H1 (cell line): ENCODE measurements around the gene TPPP. TPM values are rescaled to one million over a fixed set of nuclear protein-coding genes. Genes with fewer than 3 reads are reported as not detected.

Source experiments
- CTCF ChIA-PET: fragments of 300-600 bp; sonication (Branson Sonifier 250); formaldehyde crosslinking; loops from one replicate; lab custom pipeline; 2021; ENCODE audit not compliant: partially characterized antibody; lab: Charles Lee
- POLR2A ChIA-PET: fragments of 300-600 bp; sonication (Branson Sonifier 250); formaldehyde crosslinking; loops from one replicate; lab custom pipeline; 2021; ENCODE audit warnings: inconsistent platforms; ENCODE audit not compliant: partially characterized antibody; lab: Charles Lee
- DNase-seq, 2 experiments: peaks; one replicate each; pipeline versions ENCODE4 v3.0.0 to v3.0.0-alpha.2; 2010 to 2022; ENCODE audit warnings: low spot score in 2 of 2, low read depth in 1 of 2, mixed read lengths in 1 of 2
- FAIRE-seq: peaks from 2 replicates; lab custom pipeline; 2011; peaks lifted over from hg19 to GRCh38; lab: Jason Lieb, UNC
- H2AFZ ChIP-seq: 2 replicates; pipeline ENCODE4 v1.8.1; 2012; ENCODE audit warnings: low read length, inconsistent platforms
- H2AK5ac ChIP-seq: 2 replicates; pipeline ENCODE4 v1.6.1; 2013; ENCODE audit warnings: low read depth, low read length
- H2BK120ac ChIP-seq: replicated peaks from 2 replicates; pipeline ENCODE3; 2013; ENCODE audit warnings: low read depth, low read length, inconsistent platforms
- H2BK12ac ChIP-seq: 2 replicates; pipeline ENCODE4 v1.6.1; 2013; ENCODE audit warnings: low read depth, low read length
- H2BK15ac ChIP-seq: 2 replicates; pipeline ENCODE4 v1.6.1; 2013; ENCODE audit warnings: low read length
- H2BK20ac ChIP-seq: 2 replicates; pipeline ENCODE4 v1.6.1; 2013; ENCODE audit warnings: low read length
- H2BK5ac ChIP-seq: 2 replicates; pipeline ENCODE4 v1.6.1; 2013; ENCODE audit warnings: low read depth, low read length
- H3K14ac ChIP-seq: 2 replicates; pipeline ENCODE4 v1.6.1; 2013; ENCODE audit warnings: inconsistent platforms; ENCODE audit not compliant: insufficient read length
- H3K18ac ChIP-seq: 2 replicates; pipeline ENCODE4 v1.6.1; 2013; ENCODE audit warnings: low read length; ENCODE audit errors: extremely low read depth
- H3K23ac ChIP-seq: 2 replicates; pipeline ENCODE4 v1.6.1; 2013; ENCODE audit warnings: inconsistent platforms; ENCODE audit not compliant: insufficient read length
- H3K23me2 ChIP-seq: 2 replicates; pipeline ENCODE4 v1.6.1; 2013; ENCODE audit warnings: low read depth, low read length
- H3K27ac ChIP-seq: 2 replicates; pipeline ENCODE4 v1.6.1; 2011; ENCODE audit warnings: low read depth, low read length, inconsistent platforms
- H3K27me3 ChIP-seq, 4 experiments: replicated peaks in 1 of 4; 1 replicate in 1 of 4; 2 replicates in 3 of 4; pipeline versions ENCODE4 v1.6.1 to v1.8.1; 2011 to 2013; ENCODE audit warnings: low read length in 3 of 4, mild to moderate bottlenecking in 3 of 4, inconsistent platforms in 2 of 4, mixed read lengths in 2 of 4, moderate library complexity in 1 of 4; ENCODE audit not compliant: control insufficient read depth in 3 of 4, insufficient read depth in 3 of 4; ENCODE audit errors: extremely low read depth in 1 of 4
- H3K36me3 ChIP-seq, 4 experiments: 2 replicates each; pipeline versions ENCODE4 v1.6.1 to v1.8.1; 2011 to 2013; ENCODE audit warnings: mild to moderate bottlenecking in 4 of 4, low read length in 3 of 4, moderate library complexity in 2 of 4, control low read depth in 1 of 4, inconsistent platforms in 1 of 4; ENCODE audit not compliant: insufficient read depth in 4 of 4, control insufficient read depth in 2 of 4
- H3K4ac ChIP-seq: replicated peaks from 2 replicates; pipeline ENCODE3; 2013; ENCODE audit warnings: low read length, low read depth, mixed read lengths, inconsistent platforms; ENCODE audit not compliant: insufficient read length
- H3K4me1 ChIP-seq, 4 experiments: replicated peaks in 1 of 4; 1 replicate in 1 of 4; 2 replicates in 3 of 4; pipeline versions ENCODE4 v1.6.1 to v1.8.1; 2011 to 2013; ENCODE audit warnings: low read length in 3 of 4, inconsistent platforms in 2 of 4, mixed read lengths in 1 of 4; ENCODE audit not compliant: insufficient read depth in 4 of 4, control insufficient read depth in 3 of 4
- H3K4me2 ChIP-seq, 2 experiments: 2 replicates each; pipeline versions ENCODE4 v1.6.1 to v1.8.1; 2011 to 2013; ENCODE audit warnings: low read depth in 2 of 2, low read length in 2 of 2, control low read depth in 1 of 2, inconsistent platforms in 1 of 2, mild to moderate bottlenecking in 1 of 2; ENCODE audit not compliant: insufficient read depth in 1 of 2
- H3K4me3 ChIP-seq, 4 experiments: fragments of 200-600, 300-600 bp in 1 of 4; sonication (generic), shearing (Covaris generic), sonication (Bioruptor Twin) in 1 of 4; 2 replicates each; pipeline versions ENCODE4 v1.5.1 to v1.8.1; 2011 to 2016; ENCODE audit warnings: low read length in 4 of 4, low read depth in 3 of 4, control low read depth in 2 of 4, inconsistent platforms in 2 of 4, mild to moderate bottlenecking in 2 of 4, mixed read lengths in 1 of 4, moderate library complexity in 1 of 4; ENCODE audit not compliant: insufficient read depth in 2 of 4; ENCODE audit errors: extremely low read depth in 1 of 4
- H3K56ac ChIP-seq: replicated peaks from 2 replicates; pipeline ENCODE3; 2013; ENCODE audit warnings: low read depth, mild to moderate bottlenecking, mixed read lengths, low read length, inconsistent platforms; ENCODE audit not compliant: insufficient read length
- H3K79me1 ChIP-seq: 2 replicates; pipeline ENCODE4 v1.6.1; 2013; ENCODE audit warnings: low read depth, low read length, control low read depth
- H3K79me2 ChIP-seq, 2 experiments: 2 replicates each; pipeline versions ENCODE4 v1.6.1 to v1.8.1; 2012 to 2013; ENCODE audit warnings: low read length in 2 of 2, mild to moderate bottlenecking in 2 of 2, inconsistent platforms in 1 of 2; ENCODE audit not compliant: insufficient read depth in 2 of 2, control insufficient read depth in 1 of 2
- H3K9ac ChIP-seq, 4 experiments: replicated peaks in 1 of 4; 1 replicate in 1 of 4; 2 replicates in 3 of 4; pipeline versions ENCODE4 v1.6.1 to v1.8.1; 2011 to 2013; ENCODE audit warnings: low read depth in 3 of 4, low read length in 3 of 4, control low read depth in 2 of 4, mild to moderate bottlenecking in 2 of 4, moderate library complexity in 2 of 4, inconsistent platforms in 1 of 4; ENCODE audit errors: extremely low read depth in 1 of 4
- H3K9me3 ChIP-seq, 2 experiments: 2 replicates each; pipeline versions ENCODE4 v1.6.1 to v1.8.1; 2012 to 2013; ENCODE audit warnings: mild to moderate bottlenecking in 2 of 2, moderate library complexity in 2 of 2, control low read depth in 1 of 2, inconsistent platforms in 1 of 2, low read depth in 1 of 2, low read length in 1 of 2, mixed read lengths in 1 of 2; ENCODE audit not compliant: insufficient read depth in 2 of 2
- H4K20me1 ChIP-seq, 2 experiments: replicated peaks in 1 of 2; 2 replicates each; pipeline versions ENCODE3 to v1.8.1; 2011 to 2013; ENCODE audit warnings: inconsistent platforms in 2 of 2, low read length in 2 of 2, mild to moderate bottlenecking in 1 of 2; ENCODE audit not compliant: insufficient read depth in 2 of 2, control insufficient read depth in 1 of 2
- H4K5ac ChIP-seq: 2 replicates; pipeline ENCODE4 v1.6.1; 2013; ENCODE audit warnings: low read length, low read depth, mixed read lengths, inconsistent platforms; ENCODE audit not compliant: insufficient read length
- H4K8ac ChIP-seq: 2 replicates; pipeline ENCODE4 v1.8.0; 2013; ENCODE audit warnings: mild to moderate bottlenecking, moderate library complexity, low read length, inconsistent platforms; ENCODE audit not compliant: insufficient read depth; ENCODE audit errors: extremely low read depth
- H4K91ac ChIP-seq: replicated peaks from 2 replicates; pipeline ENCODE3; 2013; ENCODE audit warnings: low read length, mixed read lengths, inconsistent platforms; ENCODE audit not compliant: insufficient read length
- BACH1 ChIP-seq: IDR thresholded peaks from 2 replicates; pipeline ENCODE4 v1.6.1; 2012; ENCODE audit warnings: low read length, improper control_type of control experiment
- BRCA1 ChIP-seq: IDR thresholded peaks from 2 replicates; pipeline ENCODE4 v1.6.1; 2012; ENCODE audit warnings: low read depth, low read length, improper control_type of control experiment
- CBX5 ChIP-seq: fragments of 300-800, 300-1000 bp; sonication (generic); IDR thresholded peaks from 2 replicates; pipeline ENCODE4 v1.7.1; 2016; ENCODE audit warnings: antibody characterized with exemption, low read length, low read depth
- CBX8 ChIP-seq: fragments of 300-800, 300-1000 bp; sonication (generic); IDR thresholded peaks from 2 replicates; pipeline ENCODE4 v1.7.1; 2016; ENCODE audit warnings: low read depth, low read length, borderline replicate concordance
- EZH2 ChIP-seq: fragments of 200-600 bp; sonication (generic); IDR thresholded peaks from 2 replicates; pipeline ENCODE4 v1.7.1; 2012; ENCODE audit warnings: low read depth, mild to moderate bottlenecking, moderate library complexity, low read length, inconsistent platforms; ENCODE audit not compliant: severe bottlenecking
- GTF2F1 ChIP-seq: IDR thresholded peaks from 2 replicates; pipeline ENCODE4 v1.6.1; 2012; ENCODE audit warnings: low read depth, low read length, improper control_type of control experiment, borderline replicate concordance
- JUND ChIP-seq: IDR thresholded peaks from 2 replicates; pipeline ENCODE4 v1.6.1; 2011; ENCODE audit warnings: mild to moderate bottlenecking, improper control_type of control experiment, low read length
- KDM1A ChIP-seq: fragments of 200-600, 300-600 bp; sonication (generic); IDR thresholded peaks from 2 replicates; pipeline ENCODE4 v1.7.1; 2016; ENCODE audit warnings: mild to moderate bottlenecking, low read length, borderline replicate concordance
- KDM5A ChIP-seq: fragments of 200-600 bp; IDR thresholded peaks from 2 replicates; pipeline ENCODE4 v1.7.1; 2012; ENCODE audit warnings: mild to moderate bottlenecking, low read length, inconsistent platforms, mixed read lengths
- MAFK ChIP-seq: IDR thresholded peaks from 2 replicates; pipeline ENCODE4 v1.6.1; 2012; ENCODE audit warnings: low read depth, mild to moderate bottlenecking, improper control_type of control experiment, low read length
- MAX ChIP-seq: IDR thresholded peaks from 2 replicates; pipeline ENCODE4 v1.6.1; 2012; ENCODE audit warnings: inconsistent platforms
- RBBP5 ChIP-seq: IDR thresholded peaks from 2 replicates; pipeline ENCODE4 v1.7.1; 2012; ENCODE audit warnings: low read depth, mild to moderate bottlenecking, inconsistent platforms, low read length, moderate library complexity, borderline replicate concordance
- SP1 ChIP-seq: IDR thresholded peaks from 2 replicates; pipeline ENCODE4 v1.6.1; 2011; ENCODE audit warnings: low read depth, low read length
- TBP ChIP-seq: IDR thresholded peaks from 2 replicates; pipeline ENCODE4 v1.6.1; 2011; ENCODE audit warnings: low read depth, low read length, improper control_type of control experiment
- WGBS, 2 experiments: shearing (Covaris generic) in 1 of 2; methylation state at CpG; one replicate each; pipeline versions ENCODE4 v1.1.6 to v1.1.7; 2013 to 2015; ENCODE audit warnings: low lambda C conversion rate in 2 of 2, mixed read lengths in 2 of 2, inconsistent platforms in 1 of 2, low coverage in 1 of 2, missing lambda C conversion rate in 1 of 2; ENCODE audit not compliant: insufficient replicate concordance in 2 of 2, insufficient coverage in 1 of 2, insufficient read length in 1 of 2; ENCODE audit errors: extremely low coverage in 1 of 2, missing lambda C conversion rate in 1 of 2; 5-methylcytosine and 5-hydroxymethylcytosine counted together
- polyA plus RNA-seq, 7 experiments: library from polyadenylated mRNA; depleted of rRNA in 3 of 7; stranded (reverse) in 5 of 7; unstranded in 2 of 7; fragments of >200 nt in 5 of 7; fragments of 200-250 nt in 2 of 7; gene quantifications; 1 replicate in 5 of 7; 2 replicates in 1 of 7; 4 replicates in 1 of 7; pipeline versions ENCODE4 v1.2.1 to v1.2.3, GENCODE V29; 2011 to 2013; ENCODE audit warnings: missing spikeins in 2 of 7, mixed read lengths in 2 of 7
- total RNA-seq: library from RNA; stranded (reverse); fragmentation: NEBNext Ultra II Directional; extraction: Animal tissue kit (Norgen Biotek cat#: 25700); gene quantifications from 2 replicates; pipeline ENCODE4 v1.2.1, GENCODE V29; 2021

The TPPP gene
- total and polyA plus RNA-seq, 2 of the 8 experiments (the other 6 are each of a cell fraction or from before 2014, with no cell fraction given) = 0.36 to 0.93 TPM

GRCh38 chr5:660491-661030 lies 32.6 kb downstream of the TPPP start:
- no peak overlapping the region for H3K27ac ChIP-seq
- H4K8ac ChIP-seq = no peak overlapping the region
- no peak overlapping the region for H2BK120ac ChIP-seq
- no peak overlapping the region for H4K91ac ChIP-seq
- H3K27me3 ChIP-seq = no peaks in the 10 kb centered on the region; a peak in 1 of 7 replicates
- DNase-seq (no peak), FAIRE-seq (no peak)
- peaks cover 6% of the 10 kb centered on the region for H3K79me1 ChIP-seq
- H3K18ac ChIP-seq = no peak overlapping the region
- H3K4me2 ChIP-seq = no peak overlapping the region
- H3K9me3 ChIP-seq = no peaks in the 10 kb centered on the region
- ChIA-PET POLR2A (interaction anchor here (1.4 kb wide), 1 partner anchor 18 kb away, joined by 4 read pairs; no protein-coding TSS in a partner anchor), CTCF (interaction anchor here (0.9 kb wide), 1 partner anchor 9 kb away, joined by 3 read pairs; no protein-coding TSS in a partner anchor)
- peaks cover 6 to 42% (median 23%) of the 10 kb centered on the region in 4 experiments; a peak in 7 of 8 replicates for H3K36me3 ChIP-seq
- H3K4me3 ChIP-seq = no peak overlapping the region
- H2BK20ac ChIP-seq = no peak overlapping the region
- H2BK5ac ChIP-seq = no peak overlapping the region
- no peak overlapping the region for H3K23ac ChIP-seq
- peaks cover 0 to 2% (median 0%) of the 10 kb centered on the region in 4 experiments; a peak in 1 of 7 replicates for H3K4me1 ChIP-seq
- H4K20me1 ChIP-seq = peaks cover 2 to 14% of the 10 kb centered on the region in 2 experiments
- H2BK15ac ChIP-seq = no peak overlapping the region
- H3K4ac ChIP-seq = no peak overlapping the region
- WGBS, 2 experiments = 90% methylated on average over 11 of the region's 11 CpGs; no CpG with 5 or more reads in 1 of the 2 experiments
- no peak overlapping the region for H3K56ac ChIP-seq
- H3K14ac ChIP-seq = no peak overlapping the region
- H3K9ac ChIP-seq = no peak overlapping the region
- H2BK12ac ChIP-seq = no peak overlapping the region
- H2AFZ ChIP-seq = no peak overlapping the region
- no peak overlapping the region for H2AK5ac ChIP-seq
- no peaks in the 10 kb centered on the region for H3K79me2 ChIP-seq
- no peak overlapping the region for H4K5ac ChIP-seq
- H3K23me2 ChIP-seq = no peaks in the 10 kb centered on the region
- TF ChIP-seq MAFK (no peak), JUND (no peak), CBX5 (no peak), MAX (no peak), BACH1 (no peak), TBP (no peak), CBX8 (no peak), KDM1A (no peak), RBBP5 (no peak), GTF2F1 (no peak), EZH2 (no peak), KDM5A (no peak), SP1 (no peak), BRCA1 (no peak)
